GM19099 (cell line): Measurements from ENCODE around the gene TSSC4.

ENCODE experiments used
- POLR2A ChIP-seq: IDR thresholded peaks from 3 replicates; pipeline ENCODE4 v1.6.1; 2011; ENCODE audit warnings: low read depth; ENCODE audit not compliant: insufficient read length; ENCODE audit errors: extremely low read depth

The TSSC4 gene

GRCh38 chr11:2435288-2436012, 34.9 kb downstream of the TSSC4 start:
- TF ChIP-seq POLR2A, result no peak

- no peak for TF ChIP-seq POLR2A
Measured at GRCh38 chr11:2436013-2436520, 35.5 kb downstream of the TSSC4 start.

- no peak for TF ChIP-seq POLR2A
Measured at GRCh38 chr11:2436521-2437031, 36.0 kb downstream of the TSSC4 start.

- TF ChIP-seq POLR2A, result no peak
Measured at GRCh38 chr11:2437516-2437915, 37.0 kb downstream of the TSSC4 start.

- no peak for TF ChIP-seq POLR2A
Measured at GRCh38 chr11:2439820-2440219, 39.3 kb downstream of the TSSC4 start.

- TF ChIP-seq POLR2A, result no peak
Measured at GRCh38 chr11:2440646-2441045, 40.1 kb downstream of the TSSC4 start.

- TF ChIP-seq POLR2A, result no peak
Measured at GRCh38 chr11:2441171-2441570, 40.6 kb downstream of the TSSC4 start.

- TF ChIP-seq POLR2A, result no peak
Measured at GRCh38 chr11:2442589-2442988, 42.0 kb downstream of the TSSC4 start.

GRCh38 chr11:2443406-2443805, 42.9 kb downstream of the TSSC4 start:
- no peak for TF ChIP-seq POLR2A

- TF ChIP-seq POLR2A, result no peak
Measured at GRCh38 chr11:2443881-2444820, 43.6 kb downstream of the TSSC4 start, which contains the start of gene TRPM5. TSS of gene TRPM5 (minus strand) at chr11:2444514. CDS start at chr11:2423036, 21,478 bp downstream.

- no peak for TF ChIP-seq POLR2A
Measured at GRCh38 chr11:2444821-2445745, 44.5 kb downstream of the TSSC4 start, which contains the start of gene KCNQ1. TSS of gene KCNQ1 (plus strand) at chr11:2445008. CDS start at chr11:2445099, 91 bp downstream.

GRCh38 chr11:2445746-2446551, 45.4 kb downstream of the TSSC4 start:
- no peak for TF ChIP-seq POLR2A

- no peak for TF ChIP-seq POLR2A
Measured at GRCh38 chr11:2446590-2447252, 46.2 kb downstream of the TSSC4 start.

GRCh38 chr11:2447253-2447950, 46.9 kb downstream of the TSSC4 start:
- no peak for TF ChIP-seq POLR2A
